ENCODE results near the gene DSCAM.

GRCh38 chr21:40049931-40050290 lies 797.0 kb downstream of the DSCAM start:
- no peak for TF ChIP-seq POLR2AphosphoS5 (IDR thresholded peaks at IDR 0.05; ENCODE audit: low read depth, low read length)
- TF ChIP-seq POLR2A (IDR thresholded peaks at IDR 0.05; ENCODE audit: low read depth, low read length): no peak
- no peak for TF ChIP-seq TAF1 (IDR thresholded peaks at IDR 0.05; ENCODE audit: borderline replicate concordance, low read depth, low read length)
